GM12872 (cell line): Measurements from ENCODE around the gene RAP1GAP.

Experiments used
- CTCF ChIP-seq: IDR thresholded peaks from 3 replicates; pipeline ENCODE4 v1.5.1; 2011; ENCODE audit warnings: low read depth, mild to moderate bottlenecking, low read length, moderate library complexity; ENCODE audit not compliant: insufficient read depth

The RAP1GAP gene

GRCh38 chr1:21651214-21652042 lies 17.7 kb downstream of the RAP1GAP start:
- TF ChIP-seq CTCF, result no peak

- no peak for TF ChIP-seq CTCF
Measured at GRCh38 chr1:21650400-21650799, 18.8 kb downstream of the RAP1GAP start.

- TF ChIP-seq CTCF, result no peak
Measured at GRCh38 chr1:21649315-21649714, 19.8 kb downstream of the RAP1GAP start.

- TF ChIP-seq CTCF, result no peak
Measured at GRCh38 chr1:21648791-21649190, 20.4 kb downstream of the RAP1GAP start.

- TF ChIP-seq CTCF, result no peak
Measured at GRCh38 chr1:21648352-21648730, 20.8 kb downstream of the RAP1GAP start.

- TF ChIP-seq CTCF, result no peak
Measured at GRCh38 chr1:21647431-21648351, 21.5 kb downstream of the RAP1GAP start.

- no peak for TF ChIP-seq CTCF
Measured at GRCh38 chr1:21645550-21645949, 23.6 kb downstream of the RAP1GAP start.
